ENCODE results near the gene SH2D3A.

GRCh38 chr19:6714749-6715555 lies 52.3 kb downstream of the SH2D3A start:
- no peak for TF ChIP-seq POLR2AphosphoS5 (IDR thresholded peaks at IDR 0.05; ENCODE audit: low read depth, low read length)
- TF ChIP-seq, protein P1, sequence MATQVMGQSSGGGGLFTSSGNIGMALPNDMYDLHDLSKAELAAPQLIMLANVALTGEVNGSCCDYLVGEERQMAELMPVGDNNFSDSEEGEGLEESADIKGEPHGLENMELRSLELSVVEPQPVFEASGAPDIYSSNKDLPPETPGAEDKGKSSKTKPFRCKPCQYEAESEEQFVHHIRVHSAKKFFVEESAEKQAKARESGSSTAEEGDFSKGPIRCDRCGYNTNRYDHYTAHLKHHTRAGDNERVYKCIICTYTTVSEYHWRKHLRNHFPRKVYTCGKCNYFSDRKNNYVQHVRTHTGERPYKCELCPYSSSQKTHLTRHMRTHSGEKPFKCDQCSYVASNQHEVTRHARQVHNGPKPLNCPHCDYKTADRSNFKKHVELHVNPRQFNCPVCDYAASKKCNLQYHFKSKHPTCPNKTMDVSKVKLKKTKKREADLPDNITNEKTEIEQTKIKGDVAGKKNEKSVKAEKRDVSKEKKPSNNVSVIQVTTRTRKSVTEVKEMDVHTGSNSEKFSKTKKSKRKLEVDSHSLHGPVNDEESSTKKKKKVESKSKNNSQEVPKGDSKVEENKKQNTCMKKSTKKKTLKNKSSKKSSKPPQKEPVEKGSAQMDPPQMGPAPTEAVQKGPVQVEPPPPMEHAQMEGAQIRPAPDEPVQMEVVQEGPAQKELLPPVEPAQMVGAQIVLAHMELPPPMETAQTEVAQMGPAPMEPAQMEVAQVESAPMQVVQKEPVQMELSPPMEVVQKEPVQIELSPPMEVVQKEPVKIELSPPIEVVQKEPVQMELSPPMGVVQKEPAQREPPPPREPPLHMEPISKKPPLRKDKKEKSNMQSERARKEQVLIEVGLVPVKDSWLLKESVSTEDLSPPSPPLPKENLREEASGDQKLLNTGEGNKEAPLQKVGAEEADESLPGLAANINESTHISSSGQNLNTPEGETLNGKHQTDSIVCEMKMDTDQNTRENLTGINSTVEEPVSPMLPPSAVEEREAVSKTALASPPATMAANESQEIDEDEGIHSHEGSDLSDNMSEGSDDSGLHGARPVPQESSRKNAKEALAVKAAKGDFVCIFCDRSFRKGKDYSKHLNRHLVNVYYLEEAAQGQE (IDR thresholded peaks at IDR 0.05; ENCODE audit: insufficient read depth in 1 of 2, low read depth in 2 of 2, low read length in 2 of 2), result no peak
- TF ChIP-seq SIN3A (IDR thresholded peaks at IDR 0.05; ENCODE audit: borderline replicate concordance, insufficient read depth, low read length), result no peak
- TF ChIP-seq TAF1 (IDR thresholded peaks at IDR 0.05; ENCODE audit: borderline replicate concordance, insufficient read depth, low read length), result no peak

Data from PFSK-1 (cell line).